OCI-LY7 (cell line): ENCODE data around the gene KRT23. TPM values are rescaled to one million over a fixed set of nuclear protein-coding genes. Genes with fewer than 3 reads are reported as not detected.

Experiments used
- BruUV-seq: library from RNA; stranded (reverse); fragments of 400-500 nt; replicated peaks from 2 replicates; lab custom pipeline; 2021; lab: Mats Ljungman, UMichigan
- CTCF ChIA-PET: fragments of 300-600 bp; sonication (Branson Sonifier 250); formaldehyde crosslinking; loops from one replicate; lab custom pipeline; 2022; ENCODE audit warnings: antibody characterized with exemption; ENCODE audit not compliant: unreplicated experiment; lab: Charles Lee
- POLR2A ChIA-PET: fragments of 300-600 bp; sonication (Branson Sonifier 250); formaldehyde crosslinking; loops from one replicate; lab custom pipeline; 2022; ENCODE audit warnings: antibody characterized with exemption; lab: Charles Lee
- DNase-seq: peaks from one replicate; pipeline ENCODE4 v3.0.0-alpha.2; 2015; ENCODE audit warnings: low spot score
- H2AFZ ChIP-seq: fragments of 200-600 bp; sonication (generic), shearing (Covaris generic); 2 replicates; pipeline ENCODE4 v1.6.1; 2014; ENCODE audit warnings: mild to moderate bottlenecking, antibody characterized with exemption, low read length, moderate library complexity
- H3K27ac ChIP-seq: fragments of 200-600 bp; sonication (generic); 2 replicates; pipeline ENCODE4 v1.5.1; 2014; ENCODE audit warnings: mixed run types, low read depth, mild to moderate bottlenecking, moderate library complexity, low read length, inconsistent platforms; ENCODE audit not compliant: poor library complexity, severe bottlenecking
- H3K36me3 ChIP-seq: fragments of 200-600 bp; sonication (generic); 2 replicates; pipeline ENCODE4 v1.6.1; 2014; ENCODE audit warnings: mild to moderate bottlenecking, antibody characterized with exemption, low read length, moderate library complexity, mixed read lengths; ENCODE audit not compliant: insufficient read depth
- H3K4me1 ChIP-seq: fragments of 200-600 bp; sonication (generic); 2 replicates; pipeline ENCODE4 v1.5.1; 2014; ENCODE audit warnings: mild to moderate bottlenecking, low read length; ENCODE audit not compliant: insufficient read depth, poor library complexity, severe bottlenecking
- H3K4me2 ChIP-seq: fragments of 200-600 bp; sonication (generic); 2 replicates; pipeline ENCODE4 v1.6.1; 2014; ENCODE audit warnings: mild to moderate bottlenecking, low read length
- H3K4me3 ChIP-seq: fragments of 200-600 bp; sonication (generic); 2 replicates; pipeline ENCODE4 v1.5.1; 2014; ENCODE audit warnings: mild to moderate bottlenecking, low read depth, low read length; ENCODE audit not compliant: poor library complexity, severe bottlenecking
- H3K79me2 ChIP-seq: fragments of 200-600 bp; sonication (generic); 2 replicates; pipeline ENCODE4 v1.6.1; 2016; ENCODE audit warnings: low read depth, mild to moderate bottlenecking, low read length, moderate library complexity, mixed read lengths; ENCODE audit not compliant: insufficient read depth
- H3K9me2 ChIP-seq: fragments of 200-600 bp; sonication (generic); 2 replicates; pipeline ENCODE4 v1.6.1; 2016; ENCODE audit warnings: mild to moderate bottlenecking, low read length, mixed read lengths; ENCODE audit not compliant: insufficient read depth
- H3K9me3 ChIP-seq: fragments of 200-600 bp; sonication (generic); 2 replicates; pipeline ENCODE4 v1.6.1; 2014; ENCODE audit warnings: mild to moderate bottlenecking, mixed run types, low read length, mixed read lengths
- H4K20me1 ChIP-seq: fragments of 200-600 bp; sonication (generic); 2 replicates; pipeline ENCODE4 v1.6.1; 2014; ENCODE audit warnings: mild to moderate bottlenecking, antibody characterized with exemption, low read length, moderate library complexity, mixed read lengths; ENCODE audit not compliant: insufficient read depth
- EZH2phosphoT487 ChIP-seq: fragments of 200-600 bp; sonication (generic); IDR thresholded peaks from 2 replicates; pipeline ENCODE4 v1.6.1; 2018; ENCODE audit warnings: low read depth, borderline replicate concordance, mild to moderate bottlenecking, mixed run types, antibody characterized with exemption, low read length, moderate library complexity, mixed read lengths
- intact Hi-C: fragments of 100-400 bp; cut with micrococcal nuclease; formaldehyde crosslinking; loops from one replicate; pipeline ENCODE4 v1.10.0; 2022; ENCODE audit not compliant: unreplicated experiment
- total RNA-seq, 2 experiments: library from RNA; depleted of rRNA in 1 of 2; stranded (reverse); fragments of >200 nt in 1 of 2; shearing (Covaris generic) in 1 of 2; gene quantifications; 2 replicates each; pipeline ENCODE4 v1.2.3, GENCODE V29; 2014 to 2022
- TF ChIP-seq, protein P1 (sequence below): fragments of 200-600 bp; sonication (generic); conservative IDR thresholded peaks from 2 replicates; pipeline ENCODE4 v1.5.1; 2014; ENCODE audit warnings: mild to moderate bottlenecking, antibody characterized with exemption, low read length, moderate library complexity, mixed read lengths

Gene KRT23
- total RNA-seq, 2 experiments from 2014 or later, result not detected

DNA sequence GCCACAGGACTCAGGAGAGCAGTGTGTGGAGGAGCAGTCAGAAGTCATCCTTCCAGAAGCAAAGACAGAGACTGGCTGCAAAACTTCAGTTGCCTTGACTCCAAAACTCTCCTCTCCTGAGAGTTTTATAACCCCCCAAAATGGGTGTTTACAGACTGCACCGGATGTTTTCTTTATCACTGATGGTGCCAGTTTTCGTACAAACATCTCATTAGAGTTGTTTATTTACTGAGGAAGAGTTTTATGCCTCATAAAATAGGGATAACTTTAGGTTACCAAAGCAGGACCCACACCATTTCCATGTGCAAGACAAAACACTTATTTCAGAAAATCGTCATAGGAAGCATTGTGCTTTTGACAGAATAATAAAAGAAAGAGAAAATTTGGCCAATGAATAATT lies 46.8 kb upstream of the KRT23 start, which contains the start of gene KRT40:
KRT40 (minus strand) TSS at position 101 of the 400 bp plus-strand sequence; CDS start at position 48, 53 bp downstream.
- Histone ChIP-seq H3K9me2 (no peaks in the 10 kb centered on the region), H3K36me3 (no peaks in the 10 kb centered on the region), H3K79me2 (no peaks in the 10 kb centered on the region), H4K20me1 (no peaks in the 10 kb centered on the region), H3K4me1 (no peaks in the 10 kb centered on the region), H3K9me3 (no peaks in the 10 kb centered on the region), H3K27ac (no peak within 1 kb of the TSS), H2AFZ (no peak within 1 kb of the TSS), H3K4me2 (no peak within 1 kb of the TSS), H3K4me3 (no peak within 1 kb of the TSS)
- no peak for TF ChIP-seq EZH2phosphoT487
- TF ChIP-seq, protein P1, sequence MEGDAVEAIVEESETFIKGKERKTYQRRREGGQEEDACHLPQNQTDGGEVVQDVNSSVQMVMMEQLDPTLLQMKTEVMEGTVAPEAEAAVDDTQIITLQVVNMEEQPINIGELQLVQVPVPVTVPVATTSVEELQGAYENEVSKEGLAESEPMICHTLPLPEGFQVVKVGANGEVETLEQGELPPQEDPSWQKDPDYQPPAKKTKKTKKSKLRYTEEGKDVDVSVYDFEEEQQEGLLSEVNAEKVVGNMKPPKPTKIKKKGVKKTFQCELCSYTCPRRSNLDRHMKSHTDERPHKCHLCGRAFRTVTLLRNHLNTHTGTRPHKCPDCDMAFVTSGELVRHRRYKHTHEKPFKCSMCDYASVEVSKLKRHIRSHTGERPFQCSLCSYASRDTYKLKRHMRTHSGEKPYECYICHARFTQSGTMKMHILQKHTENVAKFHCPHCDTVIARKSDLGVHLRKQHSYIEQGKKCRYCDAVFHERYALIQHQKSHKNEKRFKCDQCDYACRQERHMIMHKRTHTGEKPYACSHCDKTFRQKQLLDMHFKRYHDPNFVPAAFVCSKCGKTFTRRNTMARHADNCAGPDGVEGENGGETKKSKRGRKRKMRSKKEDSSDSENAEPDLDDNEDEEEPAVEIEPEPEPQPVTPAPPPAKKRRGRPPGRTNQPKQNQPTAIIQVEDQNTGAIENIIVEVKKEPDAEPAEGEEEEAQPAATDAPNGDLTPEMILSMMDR, result no peak
- BruUV-seq, result no TSS peak
- intact Hi-C loops, result no loop called here
- no peak for DNase-seq
- ChIA-PET CTCF (no interaction called here), POLR2A (no interaction called here)

DNA sequence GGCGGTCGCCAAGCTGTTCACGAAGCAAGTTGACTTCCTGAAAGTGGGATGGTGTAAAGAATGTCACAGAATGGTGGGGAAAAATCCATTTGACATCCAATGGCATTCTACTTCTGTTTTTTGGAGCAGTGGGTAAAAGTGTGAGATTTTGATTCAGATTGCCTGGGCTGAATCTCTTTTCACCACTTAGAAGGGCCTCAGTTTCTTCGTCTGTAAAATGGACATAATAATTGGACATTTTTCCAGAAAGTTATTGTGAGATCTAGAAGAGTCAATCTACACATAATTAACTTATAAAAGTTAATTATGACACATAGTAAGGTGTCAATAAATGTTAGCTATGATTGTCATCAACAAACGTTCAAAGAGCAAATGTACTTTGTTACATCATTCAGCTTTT lies 43.7 kb upstream of the KRT23 start:
- BruUV-seq, result no TSS peak
- Histone ChIP-seq H3K4me2 (no peak overlapping the region), H3K9me3 (no peaks in the 10 kb centered on the region), H3K79me2 (no peaks in the 10 kb centered on the region), H3K4me1 (no peaks in the 10 kb centered on the region), H2AFZ (no peak overlapping the region), H4K20me1 (no peaks in the 10 kb centered on the region), H3K27ac (no peak overlapping the region), H3K36me3 (no peaks in the 10 kb centered on the region), H3K4me3 (no peak overlapping the region), H3K9me2 (no peaks in the 10 kb centered on the region)
- intact Hi-C loops, result no loop called here
- CTCF ChIA-PET, result no interaction called here
- POLR2A ChIA-PET, result no interaction called here
- DNase-seq, result no peak
- TF ChIP-seq EZH2phosphoT487, result no peak
- TF ChIP-seq, protein P1, result no peak

DNA sequence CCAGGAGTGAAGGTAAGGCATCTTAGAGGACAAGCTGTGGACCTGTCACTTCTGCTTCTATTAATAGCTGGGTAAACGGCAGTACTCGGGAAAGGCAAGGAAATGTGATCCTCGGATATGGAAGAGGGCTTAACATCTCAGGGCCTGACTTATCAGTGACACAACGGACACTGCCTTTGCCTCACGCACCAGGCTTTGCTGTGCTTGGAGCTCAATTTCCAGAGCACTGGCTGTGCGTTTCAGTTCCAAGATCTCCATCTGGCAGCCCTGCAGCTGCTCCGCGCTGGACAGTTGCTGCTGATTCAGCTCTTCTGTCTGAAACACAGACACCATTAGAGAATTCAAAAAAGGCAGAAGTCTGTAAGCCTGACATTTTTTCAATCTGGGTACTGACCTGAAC lies 43.1 kb upstream of the KRT23 start:
- ChIA-PET CTCF (no interaction called here), POLR2A (interaction anchor here (0.6 kb wide), 1 partner anchor 1565 kb away, joined by 4 read pairs; no protein-coding TSS in a partner anchor)
- TF ChIP-seq, protein P1, result no peak
- TF ChIP-seq EZH2phosphoT487, result no peak
- no peak overlapping the region for H2AFZ ChIP-seq
- no peak overlapping the region for H3K4me3 ChIP-seq
- H3K79me2 ChIP-seq, result no peaks in the 10 kb centered on the region
- no peaks in the 10 kb centered on the region for H3K9me2 ChIP-seq
- no peak overlapping the region for H3K4me2 ChIP-seq
- no peak overlapping the region for H3K27ac ChIP-seq
- H3K36me3 ChIP-seq, result no peaks in the 10 kb centered on the region
- no peak for DNase-seq
- H3K4me1 ChIP-seq, result no peaks in the 10 kb centered on the region
- BruUV-seq, result no TSS peak
- no peaks in the 10 kb centered on the region for H4K20me1 ChIP-seq
- intact Hi-C loops, result no loop called here
- H3K9me3 ChIP-seq, result no peaks in the 10 kb centered on the region
